GM12875 (cell line): ENCODE data around the gene FAAP20.
"Not testable (repeated sequence)": the region's sequence is repeated elsewhere in the genome, so short reads cannot be mapped to it uniquely, and the experiment has no call there.

Experiments used
- H3K4me3 ChIP-seq: one replicate; pipeline ENCODE4 v1.5.1; 2011; ENCODE audit warnings: low read depth, low read length, control low read depth
- TF ChIP-seq, protein P1 (sequence below): IDR thresholded peaks from 2 replicates; pipeline ENCODE4 v1.5.1; 2011; ENCODE audit warnings: low read depth, mild to moderate bottlenecking, control low read depth, inconsistent platforms, low read length, moderate library complexity, borderline replicate concordance; ENCODE audit not compliant: insufficient read depth

Gene FAAP20

DNA sequence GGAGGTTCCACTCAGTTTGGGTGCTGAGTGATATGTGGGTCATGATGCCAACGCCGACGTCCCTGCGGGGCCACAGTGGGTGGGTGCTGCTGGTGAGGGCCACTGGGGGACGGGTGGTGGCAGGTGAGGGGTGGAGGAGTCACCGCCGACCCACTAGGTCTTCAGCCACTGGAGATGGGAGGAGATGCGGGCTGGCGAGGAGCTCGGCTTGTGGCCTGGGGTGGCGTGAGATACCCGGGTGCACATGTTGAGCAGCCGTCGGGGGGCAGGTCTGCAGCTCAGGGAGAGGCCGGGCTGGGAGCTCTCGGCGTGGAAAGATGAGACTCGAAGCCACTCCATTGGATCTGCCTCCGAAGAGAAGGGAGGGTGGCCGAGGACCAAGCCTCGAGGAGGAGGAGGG, 40.5 kb downstream of the FAAP20 start:
- TF ChIP-seq, protein P1, sequence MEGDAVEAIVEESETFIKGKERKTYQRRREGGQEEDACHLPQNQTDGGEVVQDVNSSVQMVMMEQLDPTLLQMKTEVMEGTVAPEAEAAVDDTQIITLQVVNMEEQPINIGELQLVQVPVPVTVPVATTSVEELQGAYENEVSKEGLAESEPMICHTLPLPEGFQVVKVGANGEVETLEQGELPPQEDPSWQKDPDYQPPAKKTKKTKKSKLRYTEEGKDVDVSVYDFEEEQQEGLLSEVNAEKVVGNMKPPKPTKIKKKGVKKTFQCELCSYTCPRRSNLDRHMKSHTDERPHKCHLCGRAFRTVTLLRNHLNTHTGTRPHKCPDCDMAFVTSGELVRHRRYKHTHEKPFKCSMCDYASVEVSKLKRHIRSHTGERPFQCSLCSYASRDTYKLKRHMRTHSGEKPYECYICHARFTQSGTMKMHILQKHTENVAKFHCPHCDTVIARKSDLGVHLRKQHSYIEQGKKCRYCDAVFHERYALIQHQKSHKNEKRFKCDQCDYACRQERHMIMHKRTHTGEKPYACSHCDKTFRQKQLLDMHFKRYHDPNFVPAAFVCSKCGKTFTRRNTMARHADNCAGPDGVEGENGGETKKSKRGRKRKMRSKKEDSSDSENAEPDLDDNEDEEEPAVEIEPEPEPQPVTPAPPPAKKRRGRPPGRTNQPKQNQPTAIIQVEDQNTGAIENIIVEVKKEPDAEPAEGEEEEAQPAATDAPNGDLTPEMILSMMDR = no peak
- H3K4me3 ChIP-seq = no peak overlapping the region

DNA sequence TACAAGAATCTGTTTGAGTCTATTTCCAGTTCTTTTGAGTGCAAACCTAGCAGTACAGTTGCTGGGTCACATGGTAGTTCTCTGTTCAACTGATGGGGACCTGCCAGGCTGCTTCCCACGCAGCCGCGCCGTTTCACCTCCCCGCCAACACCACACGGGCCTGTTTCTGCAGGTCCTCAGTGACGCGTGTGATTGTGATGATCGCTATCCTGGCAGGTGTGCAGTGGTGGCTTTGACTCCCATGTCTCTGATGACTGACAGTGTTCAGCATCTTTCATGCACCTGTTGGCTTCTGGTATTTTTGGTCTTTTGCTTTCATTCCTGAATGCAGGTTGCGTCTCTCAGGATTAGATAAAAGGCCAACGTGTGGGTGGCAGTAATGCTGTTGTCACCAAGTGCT, 41.6 kb downstream of the FAAP20 start:
- no peak overlapping the region for H3K4me3 ChIP-seq
- TF ChIP-seq, protein P1 = no peak

DNA sequence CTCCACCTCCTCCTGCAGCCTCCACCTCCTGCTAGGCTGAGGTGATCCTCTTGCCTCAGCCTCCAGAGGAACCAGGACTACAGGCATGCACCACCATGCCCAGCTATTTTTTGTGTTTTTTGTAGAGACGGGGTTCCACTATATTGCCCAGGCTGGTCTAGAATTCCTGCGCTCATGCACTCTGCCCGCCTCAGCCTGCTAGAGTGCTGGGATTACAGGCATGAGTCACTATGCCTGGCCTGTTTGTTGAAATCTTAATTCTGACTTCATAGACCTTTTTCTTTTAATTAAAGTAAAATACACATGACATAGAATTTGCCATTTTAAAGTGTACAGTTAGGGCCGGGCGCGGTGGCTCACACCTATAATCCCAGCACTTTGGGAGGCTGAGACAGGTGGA, 42.7 kb downstream of the FAAP20 start:
- TF ChIP-seq, protein P1 = no peak
- no peak overlapping the region for H3K4me3 ChIP-seq

DNA sequence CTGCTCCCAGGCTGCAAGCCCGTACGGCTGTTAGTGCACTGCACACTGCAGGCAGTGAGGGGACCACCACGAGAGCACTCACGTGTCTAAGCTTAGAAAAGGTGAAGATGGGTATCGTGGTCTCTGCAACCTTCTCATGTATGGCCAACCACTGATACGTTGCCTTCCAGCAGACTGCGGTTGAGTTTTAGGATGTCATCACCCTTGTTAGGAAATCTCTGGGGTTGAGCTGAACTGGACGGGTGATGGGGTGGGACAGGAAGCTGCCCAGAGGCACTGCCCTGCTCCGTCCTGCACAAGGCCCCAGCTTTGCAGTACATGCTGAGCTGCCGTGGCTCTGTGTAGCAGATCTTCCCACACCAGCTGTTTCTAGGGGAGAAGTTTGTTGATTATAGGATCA, 43.3 kb downstream of the FAAP20 start:
- TF ChIP-seq, protein P1 = no peak
- no peak overlapping the region for H3K4me3 ChIP-seq

DNA sequence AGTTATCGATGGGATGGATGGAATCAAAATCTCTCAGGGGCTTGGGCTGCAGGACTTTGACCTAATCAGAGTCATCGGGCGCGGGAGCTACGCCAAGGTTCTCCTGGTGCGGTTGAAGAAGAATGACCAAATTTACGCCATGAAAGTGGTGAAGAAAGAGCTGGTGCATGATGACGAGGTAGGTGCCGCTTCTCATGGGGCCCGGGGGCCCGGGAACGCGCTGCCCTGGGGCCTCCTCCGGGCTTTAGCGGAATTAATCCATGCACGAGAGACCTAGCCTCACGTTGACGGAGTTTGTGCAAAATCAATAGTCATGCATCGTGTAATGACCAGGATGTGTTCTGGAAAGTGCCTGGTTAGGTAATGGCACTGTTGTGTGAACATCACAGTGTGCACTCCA, 43.8 kb downstream of the FAAP20 start:
- no peak overlapping the region for H3K4me3 ChIP-seq
- TF ChIP-seq, protein P1 = no peak

DNA sequence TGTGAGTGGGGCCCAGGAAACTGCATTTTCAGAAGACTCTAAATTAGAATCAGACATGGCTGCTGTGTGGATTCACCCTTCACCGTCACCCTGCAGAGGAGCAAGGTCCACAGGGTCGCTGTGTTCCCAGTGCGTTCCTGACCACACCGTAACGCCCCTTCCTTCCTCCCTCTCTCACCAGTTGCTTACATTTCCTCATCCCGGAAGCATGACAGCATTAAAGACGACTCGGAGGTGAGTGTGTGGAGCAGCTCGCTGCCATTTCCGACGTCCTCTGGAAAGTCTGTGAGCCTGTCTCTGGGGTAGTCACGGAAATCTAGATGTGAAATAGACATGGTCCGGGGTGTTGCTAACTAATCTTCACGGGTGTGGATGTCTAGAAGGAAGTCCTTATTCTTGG, 45.9 kb downstream of the FAAP20 start:
- TF ChIP-seq, protein P1 = no peak
- no peak overlapping the region for H3K4me3 ChIP-seq

DNA sequence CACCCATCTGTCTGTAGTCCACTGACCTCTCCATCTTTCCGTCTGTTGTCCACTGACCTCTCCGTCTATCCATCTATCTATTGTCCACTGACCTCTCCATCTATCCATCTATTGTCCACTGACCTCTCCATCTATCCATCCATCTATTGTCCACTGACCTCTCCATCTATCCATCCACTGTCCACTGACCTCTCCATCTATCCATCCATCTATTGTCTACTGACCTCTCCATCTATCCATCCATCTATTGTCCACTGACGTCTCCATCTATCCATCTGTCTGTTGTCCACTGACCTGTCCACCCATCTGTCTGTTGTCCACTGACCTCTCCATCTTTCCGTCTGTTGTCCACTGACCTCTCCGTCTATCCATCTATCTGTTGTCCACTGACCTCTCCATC, 46.7 kb downstream of the FAAP20 start:
- not testable (repeated sequence) for H3K4me3 ChIP-seq
